Sciatic nerve (tissue), 2 donors: Measurements from ENCODE around the gene EXOC4. TPM values are rescaled to one million over a fixed set of nuclear protein-coding genes. Genes with fewer than 3 reads are reported as not detected.
"Not testable (repeated sequence)": the region's sequence is repeated elsewhere in the genome, so short reads cannot be mapped to it uniquely, and the experiment has no call there.

Source experiments
- ATAC-seq: fragments of 200-7000 bp; cut with Tn5 transposase; one replicate; pipeline ENCODE4 v1.9.1; 2020; ENCODE audit warnings: mild to moderate bottlenecking, moderate library complexity
- DNase-seq: peaks from one replicate; pipeline ENCODE4 v3.0.0-alpha.2; 2020; ENCODE audit warnings: low spot score
- intact Hi-C: fragments of 100-400 bp; cut with DNase I; formaldehyde crosslinking; loops from one replicate; pipeline ENCODE4 v1.14.2; 2022
- total RNA-seq: library from RNA; stranded (reverse); fragmentation: NEBNext Ultra II Directional; extraction: Animal tissue kit (Norgen Biotek cat#: 25700); gene quantifications from one replicate; pipeline ENCODE4 v1.2.1, GENCODE V29; 2021
- donor health status: DM: no; HTN: no; CAD: no.
- donor health status: DM: no; HTN: no; CAD: no.

Gene EXOC4
- total RNA-seq, 1 donor from 2014 or later, result 109 TPM

DNA sequence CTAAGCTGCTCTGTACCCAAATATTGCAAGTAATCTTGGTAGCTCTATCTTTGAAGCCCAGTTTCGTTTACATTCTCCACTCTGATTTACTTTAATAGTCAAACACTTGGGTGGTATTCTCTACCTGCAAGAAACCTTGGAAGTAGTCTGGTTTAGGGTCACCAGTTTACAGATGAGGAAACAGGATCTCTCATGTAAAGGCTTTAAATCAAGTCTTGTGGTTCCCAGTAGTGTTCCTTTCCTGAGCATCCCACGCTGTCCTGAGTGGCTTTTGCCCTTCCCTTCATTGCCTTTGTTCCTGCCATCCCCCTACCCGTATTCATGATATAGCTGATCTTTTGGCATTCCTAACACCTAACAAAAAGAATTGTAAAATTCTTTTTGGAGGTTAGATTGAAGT, 20.3 kb downstream of the EXOC4 start:
- no peak for ATAC-seq
- DNase-seq, result no peak
- intact Hi-C loops, result no loop called here

DNA sequence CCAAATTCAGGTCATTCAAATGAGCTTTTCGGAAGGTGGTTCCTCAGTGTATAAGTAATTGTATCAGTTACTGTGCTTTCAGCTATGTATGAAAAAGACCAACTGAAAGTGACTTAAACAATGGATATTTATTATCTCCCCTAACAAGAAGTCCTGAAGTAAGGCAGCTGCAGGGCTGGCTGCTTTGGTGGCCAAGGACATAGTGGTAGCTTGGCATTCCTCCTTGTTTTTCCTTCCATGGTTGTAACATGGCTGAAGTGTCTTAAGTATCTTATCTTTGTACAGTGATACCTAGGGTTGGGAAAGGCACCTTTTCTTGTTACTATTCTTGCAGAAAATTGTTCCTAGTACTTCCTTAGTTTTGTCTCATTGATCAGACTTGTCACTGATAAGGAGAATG, 21.4 kb downstream of the EXOC4 start:
- no peak for DNase-seq
- ATAC-seq, result no peak
- intact Hi-C loops, result no loop called here

DNA sequence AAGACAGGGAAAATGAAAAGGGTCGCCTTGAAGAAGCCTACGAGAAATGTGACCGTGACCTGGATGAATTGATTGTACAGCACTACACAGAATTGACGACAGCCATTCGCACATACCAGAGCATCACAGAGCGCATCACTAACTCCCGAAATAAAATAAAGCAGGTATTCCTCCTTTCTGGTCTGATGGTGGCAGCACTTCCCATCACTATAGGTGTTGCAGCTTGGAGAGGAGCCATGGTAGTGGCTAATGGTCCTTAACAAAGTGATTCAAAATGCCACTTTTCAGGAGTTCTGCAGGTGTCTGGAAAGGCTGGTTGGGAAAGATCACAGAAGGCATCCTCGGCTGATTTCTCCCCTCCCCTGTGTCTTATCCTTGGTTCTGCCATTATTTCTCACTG, 22.1 kb downstream of the EXOC4 start:
- DNase-seq (no peak), ATAC-seq (no peak)
- intact Hi-C loops, result no loop called here

DNA sequence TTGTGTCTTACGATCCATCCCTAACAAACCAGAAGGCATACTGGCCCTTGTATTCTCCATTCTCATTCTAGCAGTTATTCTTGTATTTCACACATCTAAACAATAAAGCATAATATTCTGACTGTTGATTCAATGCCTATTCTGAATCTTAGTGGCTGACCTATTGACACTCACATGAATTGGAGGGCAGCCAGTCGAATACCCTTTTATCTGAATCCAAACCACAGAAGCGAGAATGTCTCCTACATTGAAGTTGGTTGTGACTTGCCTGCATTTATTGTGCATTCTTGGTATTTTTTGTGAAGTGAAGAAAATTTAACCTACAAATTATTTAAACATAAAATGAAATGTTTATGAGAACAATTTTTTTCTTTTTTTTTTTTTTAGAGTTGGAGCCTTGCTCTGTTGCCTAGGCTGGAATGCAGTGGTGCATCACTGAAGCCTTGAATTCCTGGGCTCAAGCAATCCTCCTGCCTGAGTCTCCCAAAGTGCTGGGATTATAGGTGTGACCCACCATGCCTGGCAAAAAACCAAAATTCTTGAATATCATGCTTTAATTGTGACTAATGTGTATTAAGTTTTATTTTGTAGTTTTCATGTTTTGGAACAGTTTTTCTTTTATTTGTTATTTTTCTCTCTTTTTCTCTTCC, 22.7 kb downstream of the EXOC4 start:
- no peak for DNase-seq
- ATAC-seq, result no peak
- intact Hi-C loops, result no loop called here

DNA sequence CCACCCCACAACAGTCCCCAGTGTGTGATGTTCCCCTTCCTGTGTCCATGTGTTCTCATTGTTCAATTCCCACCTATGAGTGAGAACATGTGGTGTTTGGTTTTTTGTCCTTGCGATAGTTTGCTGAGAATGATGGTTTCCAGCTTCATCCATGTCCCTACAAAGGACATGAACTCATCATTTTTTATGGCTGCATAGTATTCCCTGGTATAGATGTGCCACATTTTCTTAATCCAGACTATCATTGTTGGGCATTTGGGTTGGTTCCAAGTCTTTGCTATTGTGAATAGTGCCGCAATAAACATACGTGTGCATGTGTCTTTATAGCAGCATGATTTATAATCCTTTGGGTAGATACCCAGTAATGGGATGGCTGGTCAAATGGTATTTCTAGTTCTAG, 26.1 kb downstream of the EXOC4 start:
- ATAC-seq, DNase-seq, intact Hi-C loops: not testable (repeated sequence)

DNA sequence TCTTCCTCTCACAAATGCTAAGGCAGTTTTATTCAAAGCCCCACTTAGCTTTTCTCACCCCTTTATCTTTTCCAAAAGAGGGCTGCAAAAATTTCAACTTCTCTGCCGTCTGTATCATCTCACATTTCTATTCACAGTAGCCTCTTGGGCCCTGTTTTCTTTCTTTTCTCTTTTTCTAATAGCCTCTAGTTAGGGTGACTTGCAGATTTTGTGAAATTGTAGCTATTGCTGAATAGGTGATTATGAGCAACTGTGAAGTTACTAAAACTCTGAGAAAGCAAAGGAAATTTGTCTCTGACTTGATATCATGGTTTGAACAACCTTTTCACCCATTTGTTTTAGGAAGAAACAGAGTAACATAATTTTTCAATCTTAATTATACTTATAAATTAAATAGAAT, 29.2 kb downstream of the EXOC4 start:
- no peak for DNase-seq

DNA sequence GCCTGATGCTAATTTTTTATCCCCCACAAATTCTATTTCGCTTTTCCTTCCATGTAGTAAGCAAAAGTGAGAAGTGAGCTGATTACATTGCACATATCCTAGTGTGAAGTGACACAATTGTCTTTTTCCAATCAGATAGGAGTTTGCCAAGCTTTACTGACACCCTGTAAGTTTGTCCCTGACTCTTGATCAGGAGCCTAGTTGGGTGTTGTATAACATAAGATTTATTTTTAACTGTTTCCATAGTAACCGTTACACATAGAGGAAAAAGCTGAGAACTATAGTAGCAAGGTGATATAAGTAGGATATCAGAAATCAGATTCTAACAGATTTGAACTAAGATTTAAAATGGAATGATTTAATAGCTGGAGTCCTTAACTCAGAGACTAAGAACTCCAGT, 31.2 kb downstream of the EXOC4 start:
- no peak for ATAC-seq
- intact Hi-C loops, result no loop called here
- no peak for DNase-seq

More for the DNA sequence above, 29.2 kb downstream of the EXOC4 start:
- intact Hi-C loops, result no loop called here
- ATAC-seq, result no peak

DNA sequence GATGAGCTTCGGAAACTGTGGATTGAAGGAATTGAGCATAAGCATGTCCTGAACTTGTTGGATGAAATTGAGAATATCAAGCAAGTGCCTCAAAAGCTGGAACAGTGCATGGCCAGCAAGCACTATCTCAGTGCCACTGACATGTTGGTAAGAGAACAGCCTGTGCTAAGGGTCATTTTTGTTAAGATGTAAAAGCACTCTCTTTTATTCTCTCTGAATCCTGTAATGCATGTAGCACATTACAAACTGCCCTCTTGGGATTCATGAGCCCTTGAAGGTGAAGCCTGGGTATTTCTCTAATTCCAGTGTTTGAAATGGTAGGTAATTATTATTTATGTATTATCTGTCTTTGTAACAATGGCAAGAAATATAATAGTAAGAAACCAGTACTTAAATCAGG, 36.1 kb downstream of the EXOC4 start:
- intact Hi-C loops, result no loop called here
- ATAC-seq, result no peak

DNA sequence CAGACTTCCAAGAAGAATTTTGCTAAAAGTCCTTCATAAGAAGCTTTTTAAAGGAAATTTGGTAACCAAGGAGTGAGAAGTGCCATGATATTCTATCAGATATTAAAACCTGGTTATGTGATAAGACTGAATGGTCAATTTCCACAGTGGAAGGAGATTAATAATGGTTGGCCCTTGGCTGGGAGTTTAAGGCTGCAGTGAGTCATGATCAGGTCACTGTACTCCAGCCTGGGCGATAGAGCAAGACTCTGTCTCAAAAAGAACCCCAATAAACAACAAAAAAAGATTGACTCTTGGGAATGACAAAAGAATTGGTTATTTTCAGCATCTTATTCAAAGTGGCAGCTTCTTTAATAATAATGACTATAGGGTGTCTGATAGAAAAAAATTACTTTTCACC, 37.2 kb downstream of the EXOC4 start:
- ATAC-seq (no peak), DNase-seq (no peak)
- intact Hi-C loops, result no loop called here

More for the DNA sequence above, 36.1 kb downstream of the EXOC4 start:
- no peak for DNase-seq

DNA sequence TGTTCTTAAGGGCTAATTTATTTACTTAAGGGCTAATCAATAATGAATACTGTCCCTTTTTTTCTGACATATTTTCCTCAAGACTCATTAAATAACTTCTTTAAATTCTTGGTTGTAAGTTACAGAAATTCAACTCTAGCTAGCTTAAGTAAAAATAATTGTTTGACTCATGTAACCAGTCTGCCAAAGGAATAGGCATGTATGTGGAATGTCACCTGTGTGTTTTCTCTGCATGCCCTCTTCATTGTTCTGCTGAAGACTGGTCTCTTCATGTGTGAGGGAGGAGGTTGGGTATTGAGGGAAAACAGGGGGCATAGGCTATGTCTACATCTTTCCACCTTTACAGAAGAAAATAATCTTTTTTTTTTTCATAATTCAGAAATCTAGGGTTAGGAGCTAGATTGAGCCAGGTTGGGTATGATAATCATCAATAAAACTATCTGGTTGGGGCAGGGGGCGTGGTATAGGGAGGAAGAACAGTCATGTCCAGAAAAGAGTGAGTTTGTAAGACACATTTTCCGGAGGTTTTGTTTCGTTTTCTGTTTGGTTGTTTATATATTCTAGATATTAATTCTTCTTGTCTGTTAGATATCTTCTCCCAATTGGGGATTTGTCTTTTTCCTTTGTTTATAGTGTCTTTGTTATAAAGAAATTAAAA, 37.9 kb downstream of the EXOC4 start:
- ATAC-seq (no peak), DNase-seq (no peak)
- intact Hi-C loops, result no loop called here

DNA sequence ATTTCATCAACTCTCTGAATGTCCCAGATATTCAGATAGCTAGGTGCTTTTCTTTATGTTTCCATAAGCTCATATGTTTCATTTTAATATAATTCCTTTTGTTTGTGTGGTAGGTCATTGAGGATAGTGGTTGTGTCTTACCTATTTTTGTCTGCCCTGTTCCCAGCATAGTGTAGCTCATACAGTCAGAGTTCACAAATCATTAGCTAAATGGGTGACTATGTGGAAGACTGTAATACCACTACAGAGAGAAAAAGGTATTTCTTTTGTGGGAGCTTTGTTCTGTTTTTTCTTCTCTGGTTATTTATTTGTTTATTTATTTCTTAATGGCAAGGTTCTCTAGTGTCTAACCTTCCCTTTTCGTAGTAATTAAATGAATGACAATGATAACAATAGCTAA, 39.8 kb downstream of the EXOC4 start:
- ATAC-seq, result no peak
- intact Hi-C loops, result no loop called here
- DNase-seq, result no peak

DNA sequence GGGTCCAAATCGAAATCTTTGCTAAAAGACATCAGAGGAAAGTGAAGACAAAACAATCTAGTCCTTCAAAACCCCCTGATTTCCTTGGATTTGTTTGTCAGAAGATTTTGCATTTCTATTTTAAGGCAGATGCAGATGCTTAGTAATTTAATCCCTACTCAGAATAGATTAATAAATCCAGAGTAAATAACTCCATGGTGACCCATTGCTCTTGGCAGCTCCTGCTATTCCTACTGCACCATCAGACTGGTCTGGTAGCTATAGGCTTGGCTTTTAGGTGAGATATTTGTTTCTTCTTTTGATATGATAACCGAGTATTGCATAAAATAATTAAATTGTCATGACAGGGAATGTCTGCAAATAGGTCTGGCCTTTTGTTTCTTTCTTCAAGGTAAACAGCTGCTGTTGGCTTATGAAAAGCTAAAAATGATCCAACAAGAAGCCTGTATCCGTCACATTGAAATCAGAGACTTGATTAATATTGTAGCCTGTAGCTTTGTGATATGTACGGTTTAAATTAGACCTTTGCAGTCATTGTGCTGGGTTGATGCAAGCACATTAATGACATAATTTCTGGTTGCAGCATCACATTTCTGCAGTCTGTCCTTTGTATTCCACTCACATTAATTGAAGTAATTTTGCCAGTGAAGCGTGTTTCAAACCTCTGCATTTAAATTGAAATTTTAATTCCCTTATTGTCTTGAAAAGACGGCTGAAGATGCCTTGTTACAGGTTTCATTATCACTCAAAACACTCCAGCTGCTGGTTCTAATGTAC, 40.7 kb downstream of the EXOC4 start:
- DNase-seq (no peak), ATAC-seq (no peak)
- intact Hi-C loops, result no loop called here

DNA sequence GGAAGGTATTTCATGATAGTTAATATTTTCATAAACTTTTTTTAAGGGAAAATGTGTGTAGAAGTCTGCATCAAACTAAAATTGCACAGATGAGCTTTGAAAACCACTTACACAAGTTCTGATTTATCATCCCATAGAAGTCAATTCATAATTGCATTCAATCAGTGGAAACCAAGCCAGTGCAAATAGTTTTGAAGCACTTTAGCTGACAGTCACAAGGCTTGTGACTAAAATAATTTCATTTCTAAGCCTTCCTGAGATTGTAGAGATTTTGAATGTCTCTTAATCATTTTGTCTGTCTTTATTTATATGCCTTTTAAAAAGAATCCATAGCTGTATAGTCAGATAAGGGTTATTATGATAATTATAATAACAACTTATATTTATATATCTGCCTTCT, 41.4 kb downstream of the EXOC4 start:
- ATAC-seq (no peak), DNase-seq (no peak)
- intact Hi-C loops, result no loop called here

DNA sequence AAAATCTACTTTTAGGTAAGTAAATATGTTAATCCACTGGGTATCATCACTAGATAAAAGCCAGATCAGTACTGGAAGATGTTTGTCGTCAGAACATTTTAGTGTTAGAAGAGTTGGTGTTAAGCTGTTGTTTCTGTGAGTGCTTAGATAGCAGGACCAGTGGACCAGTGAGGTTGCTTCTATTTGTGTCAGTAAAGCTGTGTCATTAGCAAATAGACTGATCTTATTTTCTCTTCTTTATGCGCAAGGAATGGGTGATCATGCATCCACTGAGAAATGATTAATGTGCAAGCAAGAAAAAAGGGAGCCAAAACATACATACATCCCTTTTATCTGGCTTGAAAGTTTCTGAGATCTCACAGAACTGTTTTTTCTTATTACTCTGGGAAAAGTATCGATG, 42.6 kb downstream of the EXOC4 start:
- intact Hi-C loops, result no loop called here
- no peak for ATAC-seq
- DNase-seq, result no peak

DNA sequence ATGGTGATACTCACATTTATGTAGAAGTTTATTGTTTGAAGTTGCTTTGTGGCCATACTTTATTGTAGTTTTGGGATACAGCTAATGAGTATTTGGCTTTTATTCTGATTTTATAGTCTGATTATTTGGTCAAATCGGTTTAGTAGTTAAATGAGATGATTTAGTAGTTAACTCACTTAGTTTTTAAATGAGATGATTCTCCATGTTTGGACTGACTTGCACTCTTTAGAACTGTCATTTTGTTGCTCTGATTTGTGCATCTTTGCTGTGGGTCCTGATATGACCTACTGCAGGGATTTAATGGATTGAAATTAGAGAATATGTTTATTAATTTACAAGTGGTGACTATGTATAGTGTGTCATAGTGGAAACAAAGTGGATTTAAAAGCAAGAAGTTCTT, 44.2 kb downstream of the EXOC4 start:
- ATAC-seq (no peak), DNase-seq (no peak)
- intact Hi-C loops, result no loop called here

DNA sequence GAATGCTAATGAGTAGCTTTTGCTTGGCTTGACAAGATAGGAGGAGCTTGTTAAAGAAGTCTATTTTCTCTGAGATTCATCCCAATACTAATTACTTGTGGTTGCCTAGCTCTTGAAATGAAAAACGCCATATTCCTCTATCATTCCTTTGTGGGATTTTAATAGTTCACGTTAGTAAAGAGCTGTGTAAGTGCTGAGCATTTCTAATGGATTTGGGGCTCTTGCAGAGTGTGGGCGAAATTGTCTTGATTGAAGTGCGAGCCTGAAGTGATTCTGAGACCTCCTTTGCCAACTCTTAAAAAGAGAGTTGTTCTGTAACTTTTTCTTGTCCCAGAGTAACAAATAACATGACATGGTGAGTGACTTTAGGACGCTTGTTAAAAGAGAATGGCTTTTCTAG, 45.2 kb downstream of the EXOC4 start:
- ATAC-seq (no peak), DNase-seq (no peak)
- intact Hi-C loops, result no loop called here

DNA sequence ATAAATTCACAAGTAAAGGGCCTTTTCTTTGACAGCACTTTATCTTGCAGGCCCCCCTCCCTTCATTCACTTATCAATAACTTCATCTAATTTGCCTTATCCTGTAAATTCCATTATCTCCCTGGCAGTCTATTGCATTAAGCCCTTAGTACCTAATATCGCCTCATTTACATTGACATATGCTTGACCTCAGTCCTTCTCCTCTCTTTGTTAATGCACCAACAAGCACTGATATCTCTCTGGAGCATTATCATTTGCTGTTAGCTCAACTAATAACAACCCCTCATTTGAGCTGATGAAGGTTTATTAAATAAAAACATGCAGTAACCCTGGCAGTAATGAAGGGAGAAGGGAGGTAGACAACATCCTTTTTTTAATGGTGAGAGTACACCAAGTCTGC, 46.8 kb downstream of the EXOC4 start:
- DNase-seq (no peak), ATAC-seq (no peak)
- intact Hi-C loops, result no loop called here

DNA sequence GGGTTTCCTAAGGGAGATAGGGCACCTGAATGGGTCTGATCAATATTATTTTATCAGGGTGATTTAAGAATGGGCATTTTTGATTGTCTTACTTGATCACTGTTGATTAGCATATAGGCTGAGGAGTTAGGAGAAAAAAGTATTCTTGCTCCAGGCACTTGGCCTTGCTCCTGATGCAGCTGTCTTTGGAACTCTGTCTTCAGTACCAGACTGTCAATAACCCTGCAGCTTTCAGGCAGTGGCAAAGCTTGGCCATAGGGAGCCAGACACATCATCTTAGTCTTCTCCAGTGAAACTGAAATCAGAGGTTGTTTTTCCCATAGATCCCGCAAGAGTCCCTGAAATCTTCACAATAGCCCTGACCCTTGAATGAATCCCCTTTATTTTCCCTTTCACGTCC, 47.2 kb downstream of the EXOC4 start:
- intact Hi-C loops, result no loop called here
- ATAC-seq, result no peak
- DNase-seq, result no peak

DNA sequence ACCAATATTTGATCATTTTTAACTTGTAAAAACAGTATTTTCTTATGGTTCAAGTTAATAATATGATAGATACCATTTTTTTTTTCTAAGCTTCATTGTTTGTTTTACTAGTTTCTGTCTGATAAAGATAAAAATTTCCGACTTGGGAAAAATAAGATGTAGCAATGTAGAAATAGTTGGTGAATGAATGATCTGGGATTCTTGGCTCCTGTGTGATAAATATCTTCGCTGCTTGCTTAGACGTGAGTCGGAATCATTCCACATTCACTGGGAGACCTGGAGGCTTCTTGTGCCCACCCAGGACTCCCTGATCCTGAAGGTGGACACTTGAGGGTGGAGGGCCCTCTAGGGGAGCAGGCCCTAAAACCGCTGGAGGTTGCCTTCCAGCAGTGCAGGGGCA, 47.9 kb downstream of the EXOC4 start:
- ATAC-seq (no peak), DNase-seq (no peak)
- intact Hi-C loops, result no loop called here

DNA sequence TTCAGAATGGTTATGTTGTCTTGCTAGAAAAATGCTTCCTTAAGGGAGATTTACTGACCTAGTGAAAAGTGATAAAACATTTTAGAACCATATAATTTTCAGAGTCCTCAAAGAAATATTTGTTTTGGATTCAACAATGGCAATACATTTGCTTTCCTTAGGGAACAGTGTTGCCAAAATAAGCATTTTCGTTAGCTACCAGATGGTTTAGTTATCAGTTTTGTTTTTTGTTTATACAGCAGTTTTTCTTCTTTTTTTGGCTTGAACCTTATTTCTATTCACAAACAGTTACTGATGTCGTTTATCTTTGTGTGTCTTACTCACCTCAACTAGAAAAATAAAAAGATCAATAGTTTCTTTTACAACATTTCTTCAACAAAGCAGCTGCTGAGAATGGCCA, 48.6 kb downstream of the EXOC4 start:
- intact Hi-C loops, result no loop called here
- ATAC-seq (no peak), DNase-seq (no peak)
